HEK293 (cell line): ENCODE results near the gene MELTF.
A peak's percentile ranks its signal among the peaks of the same experiment; 100 is the strongest.

Source experiments
- CTCF ChIA-PET: fragments of 350-600 bp; formaldehyde crosslinking; extraction: SDS; loops from one replicate; lab custom pipeline; 2021; ENCODE audit warnings: antibody characterized with exemption; lab: Yijun Ruan, JAX
- POLR2A ChIA-PET: fragments of 300-600 bp; formaldehyde crosslinking; extraction: SDS; loops from one replicate; lab custom pipeline; 2020; ENCODE audit warnings: antibody characterized with exemption, inconsistent platforms; lab: Yijun Ruan, JAX
- H3K27ac ChIP-seq: fragments of 200-500 bp; sonication (Bioruptor generic); 2 replicates; pipeline ENCODE4 v1.5.1; 2014; ENCODE audit warnings: low read depth, low read length, control low read depth, inconsistent platforms; ENCODE audit errors: extremely low read depth
- H3K36me3 ChIP-seq, 2 experiments: fragments of 200-500 bp in 1 of 2; sonication (Bioruptor generic) in 1 of 2; 1 replicate in 1 of 2; 2 replicates in 1 of 2; pipeline ENCODE4 v1.5.1; 2014 to 2017; ENCODE audit warnings: inconsistent platforms in 2 of 2, low read length in 2 of 2; ENCODE audit not compliant: control insufficient read depth in 2 of 2, insufficient read depth in 1 of 2
- H3K4me1 ChIP-seq: fragments of 200-500 bp; sonication (Bioruptor generic); 2 replicates; pipeline ENCODE4 v1.5.1; 2014; ENCODE audit warnings: mild to moderate bottlenecking, low read length, inconsistent platforms; ENCODE audit not compliant: control insufficient read depth, insufficient read depth
- H3K4me3 ChIP-seq: 2 replicates; pipeline ENCODE4 v1.5.1; 2011; ENCODE audit warnings: low read depth, mild to moderate bottlenecking, control low read depth, low read length, moderate library complexity
- H3K9me3 ChIP-seq: fragments of 200-500 bp; sonication (Bioruptor generic); 2 replicates; pipeline ENCODE4 v1.5.1; 2014; ENCODE audit warnings: low read depth, low read length, inconsistent platforms; ENCODE audit not compliant: control insufficient read depth, insufficient read depth
- ATF2 ChIP-seq: fragments of 450-650 bp; formaldehyde crosslinking; IDR thresholded peaks from 2 replicates; pipeline ENCODE4 v1.5.1; 2016; ENCODE audit warnings: missing biosample characterization, missing genetic modification characterization, low read depth
- BCL11B ChIP-seq: fragments of 450-650 bp; formaldehyde crosslinking; IDR thresholded peaks from 2 replicates; pipeline ENCODE4 v1.5.1; 2016; ENCODE audit warnings: low read depth, missing biosample characterization, missing genetic modification characterization
- GFI1B ChIP-seq: fragments of 450-650 bp; formaldehyde crosslinking; IDR thresholded peaks from 2 replicates; pipeline ENCODE4 v1.5.1; 2016; ENCODE audit warnings: missing biosample characterization, missing genetic modification characterization
- GLI4 ChIP-seq: fragments of 450-650 bp; formaldehyde crosslinking; IDR thresholded peaks from 2 replicates; pipeline ENCODE4 v1.5.1; 2016; ENCODE audit warnings: missing biosample characterization, missing genetic modification characterization
- INSM2 ChIP-seq: fragments of 450-650 bp; formaldehyde crosslinking; IDR thresholded peaks from 2 replicates; pipeline ENCODE4 v1.5.1; 2016; ENCODE audit warnings: missing biosample characterization, missing genetic modification characterization
- MEIS1 ChIP-seq: sonication (generic); formaldehyde crosslinking; IDR thresholded peaks from 2 replicates; pipeline ENCODE4 v1.8.1; 2022; ENCODE audit warnings: missing genetic modification reagents, mild to moderate bottlenecking, borderline replicate concordance
- MYNN ChIP-seq: fragments of 450-650 bp; formaldehyde crosslinking; IDR thresholded peaks from 2 replicates; pipeline ENCODE4 v1.5.1; 2016; ENCODE audit warnings: missing biosample characterization, missing genetic modification characterization, borderline replicate concordance
- REPIN1 ChIP-seq: fragments of 450-650 bp; formaldehyde crosslinking; IDR thresholded peaks from 2 replicates; pipeline ENCODE4 v1.5.1; 2017; ENCODE audit warnings: missing biosample characterization, missing genetic modification characterization, low read depth
- SP3 ChIP-seq: fragments of 450-650 bp; formaldehyde crosslinking; IDR thresholded peaks from 2 replicates; pipeline ENCODE4 v1.5.1; 2016; ENCODE audit warnings: missing biosample characterization, missing genetic modification characterization
- ZBTB10 ChIP-seq: fragments of 450-650 bp; formaldehyde crosslinking; IDR thresholded peaks from 2 replicates; pipeline ENCODE4 v1.5.1; 2016; ENCODE audit warnings: missing biosample characterization, missing genetic modification characterization
- ZNF138 ChIP-seq: fragments of 450-650 bp; formaldehyde crosslinking; IDR thresholded peaks from 2 replicates; pipeline ENCODE4 v1.5.1; 2016; ENCODE audit warnings: missing biosample characterization, missing genetic modification characterization, borderline replicate concordance
- ZNF23 ChIP-seq: fragments of 450-650 bp; formaldehyde crosslinking; IDR thresholded peaks from 2 replicates; pipeline ENCODE4 v1.5.1; 2016; ENCODE audit warnings: missing biosample characterization, missing genetic modification characterization, borderline replicate concordance
- ZNF280D ChIP-seq: fragments of 450-650 bp; formaldehyde crosslinking; IDR thresholded peaks from 2 replicates; pipeline ENCODE4 v1.5.1; 2016; ENCODE audit warnings: missing biosample characterization, missing genetic modification characterization
- ZNF416 ChIP-seq: fragments of 450-650 bp; formaldehyde crosslinking; IDR thresholded peaks from 2 replicates; pipeline ENCODE4 v1.5.1; 2016; ENCODE audit warnings: missing biosample characterization, missing genetic modification characterization
- ZNF423 ChIP-seq: fragments of 450-650 bp; formaldehyde crosslinking; IDR thresholded peaks from 2 replicates; pipeline ENCODE4 v1.5.1; 2016; ENCODE audit warnings: missing biosample characterization, missing genetic modification characterization
- ZNF513 ChIP-seq: fragments of 450-650 bp; IDR thresholded peaks from 2 replicates; pipeline ENCODE4 v1.5.1; 2018; ENCODE audit warnings: missing biosample characterization, missing genetic modification characterization
- ZNF544 ChIP-seq: fragments of 450-650 bp; formaldehyde crosslinking; IDR thresholded peaks from 2 replicates; pipeline ENCODE4 v1.5.0; 2017; ENCODE audit warnings: missing biosample characterization, missing genetic modification characterization
- ZNF549 ChIP-seq: fragments of 450-650 bp; IDR thresholded peaks from 2 replicates; pipeline ENCODE4 v1.5.1; 2018; ENCODE audit warnings: missing biosample characterization, missing genetic modification characterization, mild to moderate bottlenecking, inconsistent platforms, moderate library complexity
- ZNF558 ChIP-seq: fragments of 450-650 bp; formaldehyde crosslinking; IDR thresholded peaks from 2 replicates; pipeline ENCODE4 v1.5.1; 2016; ENCODE audit warnings: missing biosample characterization, missing genetic modification characterization
- ZNF561 ChIP-seq: fragments of 450-650 bp; IDR thresholded peaks from 2 replicates; pipeline ENCODE4 v1.5.1; 2018; ENCODE audit warnings: missing biosample characterization, missing genetic modification characterization, borderline replicate concordance
- ZNF610 ChIP-seq: fragments of 450-650 bp; formaldehyde crosslinking; IDR thresholded peaks from 2 replicates; pipeline ENCODE4 v1.5.1; 2016; ENCODE audit warnings: missing biosample characterization, missing genetic modification characterization, borderline replicate concordance
- ZNF704 ChIP-seq: fragments of 450-650 bp; formaldehyde crosslinking; IDR thresholded peaks from 2 replicates; pipeline ENCODE4 v1.5.1; 2016; ENCODE audit warnings: missing biosample characterization, missing genetic modification characterization
- ZNF747 ChIP-seq: fragments of 450-650 bp; formaldehyde crosslinking; IDR thresholded peaks from 2 replicates; pipeline ENCODE4 v1.5.1; 2016; ENCODE audit warnings: missing biosample characterization, missing genetic modification characterization
- ZNF768 ChIP-seq: fragments of 450-650 bp; formaldehyde crosslinking; IDR thresholded peaks from 2 replicates; pipeline ENCODE4 v1.5.1; 2018; ENCODE audit warnings: missing biosample characterization, mild to moderate bottlenecking, missing genetic modification characterization
- ZSCAN30 ChIP-seq: fragments of 450-650 bp; IDR thresholded peaks from 2 replicates; pipeline ENCODE4 v1.5.1; 2018; ENCODE audit warnings: missing biosample characterization, mild to moderate bottlenecking, missing genetic modification characterization, moderate library complexity

The MELTF gene

GRCh38 chr3:196985298-196985697 lies 44.3 kb downstream of the MELTF start:
- POLR2A ChIA-PET = no interaction called here
- Histone ChIP-seq H3K4me3 (no peak overlapping the region), H3K27ac (no peak overlapping the region), H3K4me1 (no peaks in the 10 kb centered on the region), H3K36me3 (no peaks in the 10 kb centered on the region), H3K9me3 (no peaks in the 10 kb centered on the region)
- CTCF ChIA-PET = no interaction called here
- TF ChIP-seq ATF2 (tag by site-specific recombination) (no peak), MYNN (tag by site-specific recombination) (no peak), ZNF704 (tag by site-specific recombination) (no peak), ZNF747 (tag by site-specific recombination) (no peak), ZNF513 (tag by site-specific recombination) (no peak), ZNF558 (tag by site-specific recombination) (no peak), ZNF768 (no peak), ZNF138 (tag by site-specific recombination) (no peak), ZBTB10 (no peak), ZSCAN30 (tag by site-specific recombination) (no peak), BCL11B (no peak), ZNF610 (no peak), REPIN1 (tag by site-specific recombination) (no peak), SP3 (no peak), ZNF561 (tag by site-specific recombination) (no peak), ZNF549 (tag by site-specific recombination) (no peak), ZNF423 (no peak), ZNF23 (tag by site-specific recombination) (no peak), GFI1B (tag by site-specific recombination) (no peak), MEIS1 (CRISPR knock-in tag) (no peak)

- Histone ChIP-seq H3K36me3 (no peaks in the 10 kb centered on the region), H3K9me3 (no peaks in the 10 kb centered on the region), H3K4me1 (no peaks in the 10 kb centered on the region), H3K27ac (no peak overlapping the region), H3K4me3 (no peak overlapping the region)
- CTCF ChIA-PET = no interaction called here
- POLR2A ChIA-PET = no interaction called here
- no peak for TF ChIP-seq GLI4 (tag by site-specific recombination)
- TF ChIP-seq ZNF416 (tag by site-specific recombination) = no peak
- TF ChIP-seq ZNF544 (tag by site-specific recombination) = no peak
- TF ChIP-seq INSM2 (tag by site-specific recombination) = no peak
- TF ChIP-seq ZNF280D (tag by site-specific recombination) = 0 out of 2 replicates have a peak, but pooled peaks have one; percentile 55
Measured at GRCh38 chr3:196983186-196983585, 46.4 kb downstream of the MELTF start.
